ENCODE results near the gene SLC49A4.

- TF ChIP-seq CTCF (IDR thresholded peaks at IDR 0.05), result no peak
- TF ChIP-seq POLR2A (IDR thresholded peaks at IDR 0.05), result no peak
Observed at GRCh38 chr3:122782804-122783203, 12.1 kb upstream of the SLC49A4 start.
